ENCODE results near the gene MAGI1. TPM values are rescaled to one million over a fixed set of nuclear protein-coding genes. Genes with fewer than 3 reads are reported as not detected.

MAGI1 gene
- total and polyA plus RNA-seq, 10 donors, result 3.5 to 104 (median 62.3) TPM

DNA sequence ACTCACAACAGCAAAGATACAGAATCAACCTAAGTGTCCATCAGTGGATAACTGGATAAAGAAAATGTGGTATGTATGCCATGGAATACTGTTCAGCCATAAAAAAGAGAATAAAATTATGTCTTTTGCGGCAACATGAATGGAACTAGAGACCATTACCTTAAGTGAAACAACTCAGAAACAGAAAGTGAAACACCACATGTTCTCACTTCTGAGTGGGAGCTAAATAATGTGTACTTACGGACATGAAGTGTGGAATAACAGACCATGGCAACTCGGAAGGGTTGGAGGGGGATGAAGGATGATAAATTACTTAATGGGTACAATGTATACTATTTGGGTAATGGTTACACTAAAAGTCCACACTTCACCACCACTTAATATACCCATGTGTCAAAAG is 600.6 kb downstream of the MAGI1 start:
- DNase-seq, result no peak
- 86 to 95% (median 92%) methylated on average over 3 of the region's 3 CpGs for WGBS, 5 donors
- peaks cover 0 to 13% (median 0%) of the 10 kb centered on the region in 6 donors for H3K4me1 ChIP-seq

DNA sequence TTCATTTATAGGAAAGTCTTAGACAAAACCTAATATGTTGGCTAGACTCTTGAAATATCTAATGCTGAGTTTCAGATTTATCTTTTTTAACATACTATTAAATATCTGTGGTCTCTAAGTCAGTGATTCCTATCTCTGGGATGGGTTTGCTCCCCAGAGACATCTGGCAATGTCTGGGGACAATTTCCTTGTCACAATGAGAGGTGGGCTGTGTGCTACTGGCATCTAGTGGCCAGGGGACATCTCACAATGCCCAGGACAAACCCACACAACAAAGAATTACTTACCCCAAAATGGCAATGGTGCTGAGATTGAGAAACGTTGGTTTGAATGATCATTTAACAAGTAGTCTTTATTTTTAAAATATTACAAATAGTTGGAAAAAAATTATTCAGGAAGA is 602.1 kb downstream of the MAGI1 start:
- no peak overlapping the region for H3K27ac ChIP-seq
- no peak for TF ChIP-seq POLR2A (IDR thresholded peaks at IDR 0.05)
- TF ChIP-seq CTCF (IDR thresholded peaks at IDR 0.05 in 8 of 11, conservative IDR thresholded peaks at IDR 0.05 in 3 of 11), result no peak
- no peak for TF ChIP-seq POLR2AphosphoS5 (IDR thresholded peaks at IDR 0.05)
- H3K27me3 ChIP-seq (replicated peaks in 1 of 7), result no peaks in the 10 kb centered on the region
- no peak overlapping the region for H3K4me3 ChIP-seq
- no peaks in the 10 kb centered on the region for H3K9me3 ChIP-seq
- WGBS, 5 donors, result 50 to 64% (median 61%) methylated on average over 1 of the region's 1 CpG
- H3K36me3 ChIP-seq, result no peaks in the 10 kb centered on the region
- intact Hi-C loops (cut with DNase I; ENCODE audit: low total_unique reads), result loop anchor here (10.0 kb wide), 1 partner anchor 298 kb away; no protein-coding TSS in a partner anchor
- no peak for DNase-seq
- H3K4me1 ChIP-seq, result peaks cover 0 to 13% (median 0%) of the 10 kb centered on the region in 6 donors

More for the DNA sequence above, 600.6 kb downstream of the MAGI1 start:
- Histone ChIP-seq H3K27ac (no peak overlapping the region), H3K36me3 (no peaks in the 10 kb centered on the region), H3K4me3 (no peak overlapping the region), H3K27me3 (replicated peaks in 1 of 7) (no peaks in the 10 kb centered on the region), H3K9me3 (no peaks in the 10 kb centered on the region)
- intact Hi-C loops (cut with DNase I; ENCODE audit: low total_unique reads), result loop anchor here (10.0 kb wide), 1 partner anchor 297 kb away; no protein-coding TSS in a partner anchor
- TF ChIP-seq POLR2A (IDR thresholded peaks at IDR 0.05) (no peak), CTCF (IDR thresholded peaks at IDR 0.05 in 8 of 11, conservative IDR thresholded peaks at IDR 0.05 in 3 of 11) (no peak), POLR2AphosphoS5 (IDR thresholded peaks at IDR 0.05) (no peak)

DNA sequence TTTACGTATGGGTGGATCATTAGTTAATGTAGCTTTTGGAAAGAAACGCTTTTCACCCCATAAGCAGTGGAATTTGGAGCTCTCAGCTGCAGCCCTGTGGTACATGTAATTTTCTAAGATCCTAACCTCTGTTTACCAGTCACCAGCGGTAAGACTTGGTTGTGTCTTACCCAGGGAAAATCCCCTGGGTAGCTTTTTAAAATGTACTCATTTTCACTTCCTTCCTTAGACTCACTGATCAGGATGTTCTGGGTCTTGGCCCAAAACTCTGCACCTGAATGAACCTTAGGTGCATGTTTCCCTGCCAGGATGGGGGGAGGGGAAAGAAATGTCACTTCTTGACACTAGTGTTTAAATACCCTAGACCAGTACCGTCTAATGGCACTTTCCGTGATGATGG is 605.2 kb downstream of the MAGI1 start:
- no peak for TF ChIP-seq POLR2A (IDR thresholded peaks at IDR 0.05)
- TF ChIP-seq POLR2AphosphoS5 (IDR thresholded peaks at IDR 0.05), result no peak
- no peak for TF ChIP-seq CTCF (IDR thresholded peaks at IDR 0.05 in 8 of 11, conservative IDR thresholded peaks at IDR 0.05 in 3 of 11)
- Histone ChIP-seq H3K4me3 (no peak overlapping the region), H3K36me3 (peaks cover 0 to 24% (median 0%) of the 10 kb centered on the region in 6 donors), H3K27ac (no peak overlapping the region), H3K4me1 (no peaks in the 10 kb centered on the region), H3K27me3 (replicated peaks in 1 of 7) (no peaks in the 10 kb centered on the region), H3K9me3 (no peaks in the 10 kb centered on the region)
- intact Hi-C loops (cut with DNase I; ENCODE audit: low total_unique reads), result loop anchor here (10.0 kb wide), 1 partner anchor 301 kb away; no protein-coding TSS in a partner anchor
- DNase-seq, result no peak
- 84 to 87% (median 86%) methylated on average over 5 of the region's 5 CpGs for WGBS, 5 donors

DNA sequence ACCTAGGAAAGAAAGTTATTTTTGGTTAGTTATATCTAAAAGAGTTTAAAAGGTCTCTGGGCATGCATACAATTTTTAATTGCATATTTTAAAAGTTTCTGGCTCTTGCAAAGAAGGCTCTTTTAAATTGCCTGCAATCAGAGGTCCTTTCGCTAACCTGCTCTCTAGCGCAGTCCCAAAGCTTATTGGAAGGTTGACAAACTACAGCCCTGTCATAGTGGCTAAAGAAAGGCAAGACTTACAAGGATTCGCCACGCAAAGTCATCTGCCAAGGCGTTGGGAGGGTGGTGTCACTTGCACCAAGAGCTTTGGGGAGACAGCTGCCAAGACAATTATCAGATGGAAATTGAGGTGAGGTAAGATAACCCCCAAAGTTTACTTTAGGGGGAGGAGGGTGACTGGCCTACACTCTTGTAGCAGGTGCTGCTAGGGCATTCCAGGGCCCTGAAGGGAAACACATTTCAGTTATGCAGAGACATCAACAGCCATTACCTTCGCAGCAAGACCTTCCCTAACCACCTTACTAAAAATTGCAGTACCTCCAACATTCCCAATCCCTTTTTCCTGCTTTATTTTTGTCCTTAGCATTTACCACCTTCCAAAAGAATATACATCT is 606.2 kb downstream of the MAGI1 start:
- TF ChIP-seq CTCF (IDR thresholded peaks at IDR 0.05 in 8 of 11, conservative IDR thresholded peaks at IDR 0.05 in 3 of 11) (no peak), POLR2AphosphoS5 (IDR thresholded peaks at IDR 0.05) (no peak), POLR2A (IDR thresholded peaks at IDR 0.05) (no peak)
- 85 to 96% (median 90%) methylated on average over 6 of the region's 6 CpGs for WGBS, 5 donors
- no peak overlapping the region for H3K27ac ChIP-seq
- H3K36me3 ChIP-seq, result peaks cover 0 to 25% (median 0%) of the 10 kb centered on the region in 6 donors
- intact Hi-C loops (cut with DNase I; ENCODE audit: low total_unique reads), result loop anchor here (10.0 kb wide), 1 partner anchor 302 kb away; no protein-coding TSS in a partner anchor
- no peak for DNase-seq
- no peak overlapping the region for H3K4me3 ChIP-seq
- H3K27me3 ChIP-seq (replicated peaks in 1 of 7), result no peaks in the 10 kb centered on the region
- no peaks in the 10 kb centered on the region for H3K4me1 ChIP-seq
- no peaks in the 10 kb centered on the region for H3K9me3 ChIP-seq
